GM23248 (cell line): ENCODE results near the gene SCAMP2. TPM values are rescaled to one million over a fixed set of nuclear protein-coding genes. Genes with fewer than 3 reads are reported as not detected.
"Not testable (repeated sequence)": the region's sequence is repeated elsewhere in the genome, so short reads cannot be mapped to it uniquely, and the experiment has no call there.

Experiments used
- DNase-seq: peaks from one replicate; pipeline ENCODE4 v3.0.0-alpha.2; 2015
- H2AFZ ChIP-seq: fragments of 200-600 bp; sonication (generic); 2 replicates; pipeline ENCODE4 v1.6.1; 2016; ENCODE audit warnings: antibody characterized with exemption
- H3F3A ChIP-seq: fragments of 200-600 bp; sonication (generic); 2 replicates; pipeline ENCODE4 v1.6.1; 2016; ENCODE audit warnings: mild to moderate bottlenecking, antibody characterized with exemption, mixed run types; ENCODE audit not compliant: insufficient read depth
- H3K27ac ChIP-seq: fragments of 200-600 bp; sonication (generic); 2 replicates; pipeline ENCODE4 v1.5.1; 2016; ENCODE audit warnings: mild to moderate bottlenecking
- H3K27me3 ChIP-seq: fragments of 200-600 bp; sonication (generic); replicated peaks from 2 replicates; pipeline ENCODE4 v1.6.1; 2016; ENCODE audit warnings: mild to moderate bottlenecking; ENCODE audit not compliant: insufficient read depth
- H3K36me3 ChIP-seq: fragments of 200-600 bp; sonication (generic); 2 replicates; pipeline ENCODE4 v1.6.1; 2016; ENCODE audit warnings: low read depth, mild to moderate bottlenecking
- H3K4me1 ChIP-seq: fragments of 200-600 bp; sonication (generic); 2 replicates; pipeline ENCODE4 v1.6.1; 2016; ENCODE audit warnings: mild to moderate bottlenecking; ENCODE audit not compliant: insufficient read depth
- H3K4me2 ChIP-seq: fragments of 200-600 bp; sonication (generic); one replicate; pipeline ENCODE4 v1.6.1; 2016; ENCODE audit warnings: mild to moderate bottlenecking; ENCODE audit not compliant: unreplicated experiment
- H3K4me3 ChIP-seq: fragments of 200-600 bp; sonication (generic); 2 replicates; pipeline ENCODE4 v1.5.1; 2016; ENCODE audit warnings: mild to moderate bottlenecking
- H3K79me2 ChIP-seq: fragments of 200-600 bp; sonication (generic); 2 replicates; pipeline ENCODE4 v1.6.1; 2016; ENCODE audit warnings: mild to moderate bottlenecking; ENCODE audit not compliant: insufficient read depth
- H3K9ac ChIP-seq: fragments of 200-600 bp; sonication (generic); 2 replicates; pipeline ENCODE4 v1.6.1; 2016; ENCODE audit warnings: mild to moderate bottlenecking
- H3K9me2 ChIP-seq: fragments of 200-600 bp; sonication (generic); 2 replicates; pipeline ENCODE4 v1.6.1; 2016; ENCODE audit warnings: mixed run types, mild to moderate bottlenecking, moderate library complexity; ENCODE audit not compliant: insufficient read depth
- H3K9me3 ChIP-seq: fragments of 200-600 bp; sonication (generic); one replicate; pipeline ENCODE4 v1.6.1; 2017; ENCODE audit warnings: low read depth
- H4K20me1 ChIP-seq: fragments of 200-600 bp; sonication (generic); 2 replicates; pipeline ENCODE4 v1.6.0; 2016; ENCODE audit not compliant: insufficient read depth
- EZH2 ChIP-seq: fragments of 200-600 bp; sonication (generic); IDR thresholded peaks from 2 replicates; pipeline ENCODE4 v1.6.1; 2018; ENCODE audit warnings: antibody characterized with exemption, mild to moderate bottlenecking; ENCODE audit not compliant: insufficient read depth, poor library complexity, severe bottlenecking
- EZH2phosphoT487 ChIP-seq: fragments of 200-600 bp; sonication (generic); IDR thresholded peaks from 2 replicates; pipeline ENCODE4 v1.6.1; 2018; ENCODE audit warnings: antibody characterized with exemption, moderate library complexity, mild to moderate bottlenecking, low read depth; ENCODE audit not compliant: insufficient read depth
- WGBS, 2 experiments: methylation state at CpG; one replicate each; pipeline ENCODE4 v1.1.6; 2015 to 2017; ENCODE audit warnings: low lambda C conversion rate in 2 of 2, low coverage in 1 of 2; ENCODE audit errors: missing lambda C conversion rate in 2 of 2; 5-methylcytosine and 5-hydroxymethylcytosine counted together
- in situ Hi-C: fragments of 300-500 bp; cut with MboI; formaldehyde crosslinking; loops from 2 replicates; pipeline ENCODE4 v1.15.0; 2020
- polyA plus RNA-seq: library from polyadenylated mRNA; unstranded; fragments of >200 nt; fragmentation: Nextera tagmentation; extraction: Ambion mirVana; gene quantifications from 2 replicates; pipeline ENCODE4 v1.2.1, GENCODE V29; 2016
- total RNA-seq: library from RNA; depleted of rRNA; stranded (reverse); fragments of >200 nt; shearing (Covaris generic); gene quantifications from 2 replicates; pipeline ENCODE4 v1.2.3, GENCODE V29; 2014; rRNA removed

SCAMP2 gene
- 28.7 and 49.2 TPM in 2 replicates for total RNA-seq
- polyA plus RNA-seq = 83.0 and 86.2 TPM in 2 replicates

- Histone ChIP-seq H4K20me1 (0 out of 2 replicates have a peak, but pooled peaks cover 3% of the 10 kb centered on the region), H3K4me3 (peak within 1 kb of the TSS; percentile 84), H2AFZ (peak within 1 kb of the TSS; percentile 98), H3K4me1 (peaks cover 16% of the 10 kb centered on the region), H3K9ac (peak within 1 kb of the TSS; percentile 98), H3K9me3 (no peaks in the 10 kb centered on the region), H3K27me3 (no peaks in the 10 kb centered on the region), H3K79me2 (peaks cover 47% of the 10 kb centered on the region), H3K9me2 (no peaks in the 10 kb centered on the region), H3K36me3 (no peaks in the 10 kb centered on the region), H3K27ac (peak within 1 kb of the TSS; percentile 89), H3F3A (peaks cover 13% of the 10 kb centered on the region; the same call in 1 of the 2 replicates), H3K4me2 (peak within 1 kb of the TSS; percentile 100)
- peak; percentile 98 for DNase-seq
- no peak for TF ChIP-seq EZH2phosphoT487
- in situ Hi-C loops = no loop called here
- WGBS, 2 experiments = 0 to 1% methylated on average over 35 to 47 of the region's 52 CpGs
These were observed at the start of gene SCAMP2 for GRCh38 chr15:74873036-74873755. TSS of gene SCAMP2 (minus strand) at chr15:74873365. CDS start at chr15:74873255, 110 bp downstream.

GRCh38 chr15:74920456-74920855, 47.3 kb upstream of the SCAMP2 start:
- TF ChIP-seq EZH2 (no peak), EZH2phosphoT487 (no peak)
- Histone ChIP-seq H3K27ac (no peak overlapping the region), H3F3A (no peaks in the 10 kb centered on the region), H3K4me3 (no peak overlapping the region), H3K9me2 (no peaks in the 10 kb centered on the region), H3K9ac (no peak overlapping the region), H3K36me3 (peaks cover 43% of the 10 kb centered on the region; the same call in 1 of the 2 replicates), H4K20me1 (no peaks in the 10 kb centered on the region), H2AFZ (no peak overlapping the region), H3K9me3 (no peaks in the 10 kb centered on the region), H3K79me2 (no peaks in the 10 kb centered on the region; the same call in 1 of the 2 replicates), H3K4me2 (no peak overlapping the region), H3K27me3 (no peaks in the 10 kb centered on the region), H3K4me1 (no peaks in the 10 kb centered on the region)
- in situ Hi-C loops = no loop called here
- 94 to 95% methylated on average over 8 of the region's 8 CpGs for WGBS, 2 experiments
- no peak for DNase-seq

GRCh38 chr15:74917676-74918075, 44.5 kb upstream of the SCAMP2 start:
- H3K79me2 ChIP-seq = no peaks in the 10 kb centered on the region
- no peaks in the 10 kb centered on the region for H3K9me3 ChIP-seq
- no peak overlapping the region for H2AFZ ChIP-seq
- no peak overlapping the region for H3K4me3 ChIP-seq
- no peaks in the 10 kb centered on the region for H4K20me1 ChIP-seq
- in situ Hi-C loops = no loop called here
- peaks cover 46% of the 10 kb centered on the region; the same call in 1 of the 2 replicates for H3K36me3 ChIP-seq
- WGBS, 2 experiments = 79% methylated on average over 6 of the region's 6 CpGs
- no peaks in the 10 kb centered on the region for H3K4me1 ChIP-seq
- H3K27ac ChIP-seq = no peak overlapping the region
- no peak overlapping the region for H3K4me2 ChIP-seq
- no peaks in the 10 kb centered on the region for H3F3A ChIP-seq
- no peaks in the 10 kb centered on the region for H3K9me2 ChIP-seq
- no peak overlapping the region for H3K9ac ChIP-seq
- DNase-seq = no peak
- no peaks in the 10 kb centered on the region for H3K27me3 ChIP-seq
- TF ChIP-seq EZH2phosphoT487 (no peak), EZH2 (no peak)

- H3K79me2 ChIP-seq, H3K9me2 ChIP-seq, H3K9me3 ChIP-seq, H2AFZ ChIP-seq, H3K27ac ChIP-seq, DNase-seq, H3K9ac ChIP-seq, H3K4me2 ChIP-seq, H3K27me3 ChIP-seq, H3K4me1 ChIP-seq, H3F3A ChIP-seq, H3K4me3 ChIP-seq, H4K20me1 ChIP-seq, in situ Hi-C loops: not testable (repeated sequence)
- peaks cover 27% of the 10 kb centered on the region; the same call in 1 of the 2 replicates for H3K36me3 ChIP-seq
- 92 to 95% methylated on average over 8 of the region's 8 CpGs for WGBS, 2 experiments
These were observed 40.6 kb upstream of the SCAMP2 start for GRCh38 chr15:74913799-74914198.
